ENCODE measurements around the gene SLC5A11. TPM values are rescaled to one million over a fixed set of nuclear protein-coding genes. Genes with fewer than 3 reads are reported as not detected.

Gene SLC5A11
- total RNA-seq, 1 experiment from 2014 or later = not detected

GRCh38 chr16:24939224-24939623 is 93.5 kb downstream of the SLC5A11 start (continued):
- TF ChIP-seq ZNF425 (CRISPR knock-in tag; conservative IDR thresholded peaks at IDR 0.05) (no peak), ELF4 (CRISPR knock-in tag; IDR thresholded peaks at IDR 0.05; ENCODE audit: low read depth) (no peak), TP53 (CRISPR knock-in tag; IDR thresholded peaks at IDR 0.05) (no peak), JAZF1 (CRISPR knock-in tag; IDR thresholded peaks at IDR 0.05) (no peak), MXD4 (CRISPR knock-in tag; IDR thresholded peaks at IDR 0.05; ENCODE audit: borderline replicate concordance) (no peak), ZMAT4 (CRISPR knock-in tag; IDR thresholded peaks at IDR 0.05) (no peak)
- TF ChIP-seq, protein P1, sequence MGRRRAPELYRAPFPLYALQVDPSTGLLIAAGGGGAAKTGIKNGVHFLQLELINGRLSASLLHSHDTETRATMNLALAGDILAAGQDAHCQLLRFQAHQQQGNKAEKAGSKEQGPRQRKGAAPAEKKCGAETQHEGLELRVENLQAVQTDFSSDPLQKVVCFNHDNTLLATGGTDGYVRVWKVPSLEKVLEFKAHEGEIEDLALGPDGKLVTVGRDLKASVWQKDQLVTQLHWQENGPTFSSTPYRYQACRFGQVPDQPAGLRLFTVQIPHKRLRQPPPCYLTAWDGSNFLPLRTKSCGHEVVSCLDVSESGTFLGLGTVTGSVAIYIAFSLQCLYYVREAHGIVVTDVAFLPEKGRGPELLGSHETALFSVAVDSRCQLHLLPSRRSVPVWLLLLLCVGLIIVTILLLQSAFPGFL (CRISPR knock-in tag; IDR thresholded peaks at IDR 0.05; ENCODE audit: borderline replicate concordance) = no peak
- TF ChIP-seq, protein P2, sequence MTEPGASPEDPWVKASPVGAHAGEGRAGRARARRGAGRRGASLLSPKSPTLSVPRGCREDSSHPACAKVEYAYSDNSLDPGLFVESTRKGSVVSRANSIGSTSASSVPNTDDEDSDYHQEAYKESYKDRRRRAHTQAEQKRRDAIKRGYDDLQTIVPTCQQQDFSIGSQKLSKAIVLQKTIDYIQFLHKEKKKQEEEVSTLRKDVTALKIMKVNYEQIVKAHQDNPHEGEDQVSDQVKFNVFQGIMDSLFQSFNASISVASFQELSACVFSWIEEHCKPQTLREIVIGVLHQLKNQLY (CRISPR knock-in tag; IDR thresholded peaks at IDR 0.05) = no peak

DNA sequence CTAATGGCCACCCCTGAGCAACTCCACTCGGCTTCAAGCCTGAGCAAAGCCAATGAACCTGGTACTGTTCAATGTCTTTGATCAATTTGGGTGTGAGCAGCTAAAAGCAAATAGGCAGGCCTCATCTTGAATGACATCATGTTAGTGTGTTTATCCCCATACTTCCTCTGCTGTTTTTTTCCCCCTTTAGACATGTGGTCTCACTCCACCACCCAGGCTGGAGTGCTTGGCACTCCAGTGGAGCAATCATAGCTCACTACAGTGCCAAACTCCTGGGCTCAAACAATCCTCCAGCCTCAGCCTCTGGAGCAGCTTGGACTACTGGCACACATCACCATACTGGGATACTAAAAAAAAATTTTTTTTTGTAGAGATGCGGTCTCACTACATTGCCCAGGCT is 94.0 kb downstream of the SLC5A11 start:
- Mint-ChIP-seq H3K27ac (no peak overlapping the region), H3K4me1 (no peaks in the 10 kb centered on the region), H3K27me3 (ENCODE audit: low read depth) (no peaks in the 10 kb centered on the region), H3K4me3 (no peak overlapping the region), H3K9me3 (no peaks in the 10 kb centered on the region), H3K36me3 (peaks cover 37% of the 10 kb centered on the region)
- ChIA-PET POLR2A (no interaction called here), CTCF (no interaction called here)
- DNase-seq (ENCODE audit: low spot score) = no peak
- no peak for ATAC-seq
- no peak for TF ChIP-seq OVOL2 (CRISPR knock-in tag; IDR thresholded peaks at IDR 0.05; ENCODE audit: borderline replicate concordance)
- TF ChIP-seq, protein P3, sequence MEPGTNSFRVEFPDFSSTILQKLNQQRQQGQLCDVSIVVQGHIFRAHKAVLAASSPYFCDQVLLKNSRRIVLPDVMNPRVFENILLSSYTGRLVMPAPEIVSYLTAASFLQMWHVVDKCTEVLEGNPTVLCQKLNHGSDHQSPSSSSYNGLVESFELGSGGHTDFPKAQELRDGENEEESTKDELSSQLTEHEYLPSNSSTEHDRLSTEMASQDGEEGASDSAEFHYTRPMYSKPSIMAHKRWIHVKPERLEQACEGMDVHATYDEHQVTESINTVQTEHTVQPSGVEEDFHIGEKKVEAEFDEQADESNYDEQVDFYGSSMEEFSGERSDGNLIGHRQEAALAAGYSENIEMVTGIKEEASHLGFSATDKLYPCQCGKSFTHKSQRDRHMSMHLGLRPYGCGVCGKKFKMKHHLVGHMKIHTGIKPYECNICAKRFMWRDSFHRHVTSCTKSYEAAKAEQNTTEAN (CRISPR knock-in tag; IDR thresholded peaks at IDR 0.05) = no peak
- TF ChIP-seq ATF1 (CRISPR knock-in tag; IDR thresholded peaks at IDR 0.05) = no peak
- TF ChIP-seq, protein P4, sequence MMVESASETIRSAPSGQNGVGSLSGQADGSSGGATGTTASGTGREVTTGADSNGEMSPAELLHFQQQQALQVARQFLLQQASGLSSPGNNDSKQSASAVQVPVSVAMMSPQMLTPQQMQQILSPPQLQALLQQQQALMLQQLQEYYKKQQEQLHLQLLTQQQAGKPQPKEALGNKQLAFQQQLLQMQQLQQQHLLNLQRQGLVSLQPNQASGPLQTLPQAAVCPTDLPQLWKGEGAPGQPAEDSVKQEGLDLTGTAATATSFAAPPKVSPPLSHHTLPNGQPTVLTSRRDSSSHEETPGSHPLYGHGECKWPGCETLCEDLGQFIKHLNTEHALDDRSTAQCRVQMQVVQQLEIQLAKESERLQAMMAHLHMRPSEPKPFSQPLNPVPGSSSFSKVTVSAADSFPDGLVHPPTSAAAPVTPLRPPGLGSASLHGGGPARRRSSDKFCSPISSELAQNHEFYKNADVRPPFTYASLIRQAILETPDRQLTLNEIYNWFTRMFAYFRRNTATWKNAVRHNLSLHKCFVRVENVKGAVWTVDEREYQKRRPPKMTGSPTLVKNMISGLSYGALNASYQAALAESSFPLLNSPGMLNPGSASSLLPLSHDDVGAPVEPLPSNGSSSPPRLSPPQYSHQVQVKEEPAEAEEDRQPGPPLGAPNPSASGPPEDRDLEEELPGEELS (CRISPR knock-in tag; IDR thresholded peaks at IDR 0.05) = no peak
- no peak for TF ChIP-seq PRRX2 (CRISPR knock-in tag; IDR thresholded peaks at IDR 0.05)
- TF ChIP-seq ZNF121 (CRISPR knock-in tag; IDR thresholded peaks at IDR 0.05) = no peak
- no peak for TF ChIP-seq ATF6 (CRISPR knock-in tag; IDR thresholded peaks at IDR 0.05)
- TF ChIP-seq TEAD4 (CRISPR knock-in tag; IDR thresholded peaks at IDR 0.05) = no peak
- TF ChIP-seq FOXK1 (CRISPR knock-in tag; IDR thresholded peaks at IDR 0.05) = no peak
- TF ChIP-seq TEAD1 (CRISPR knock-in tag; IDR thresholded peaks at IDR 0.05) = no peak
- no peak for TF ChIP-seq CREB1 (CRISPR knock-in tag; IDR thresholded peaks at IDR 0.05)
- TF ChIP-seq, protein P5, sequence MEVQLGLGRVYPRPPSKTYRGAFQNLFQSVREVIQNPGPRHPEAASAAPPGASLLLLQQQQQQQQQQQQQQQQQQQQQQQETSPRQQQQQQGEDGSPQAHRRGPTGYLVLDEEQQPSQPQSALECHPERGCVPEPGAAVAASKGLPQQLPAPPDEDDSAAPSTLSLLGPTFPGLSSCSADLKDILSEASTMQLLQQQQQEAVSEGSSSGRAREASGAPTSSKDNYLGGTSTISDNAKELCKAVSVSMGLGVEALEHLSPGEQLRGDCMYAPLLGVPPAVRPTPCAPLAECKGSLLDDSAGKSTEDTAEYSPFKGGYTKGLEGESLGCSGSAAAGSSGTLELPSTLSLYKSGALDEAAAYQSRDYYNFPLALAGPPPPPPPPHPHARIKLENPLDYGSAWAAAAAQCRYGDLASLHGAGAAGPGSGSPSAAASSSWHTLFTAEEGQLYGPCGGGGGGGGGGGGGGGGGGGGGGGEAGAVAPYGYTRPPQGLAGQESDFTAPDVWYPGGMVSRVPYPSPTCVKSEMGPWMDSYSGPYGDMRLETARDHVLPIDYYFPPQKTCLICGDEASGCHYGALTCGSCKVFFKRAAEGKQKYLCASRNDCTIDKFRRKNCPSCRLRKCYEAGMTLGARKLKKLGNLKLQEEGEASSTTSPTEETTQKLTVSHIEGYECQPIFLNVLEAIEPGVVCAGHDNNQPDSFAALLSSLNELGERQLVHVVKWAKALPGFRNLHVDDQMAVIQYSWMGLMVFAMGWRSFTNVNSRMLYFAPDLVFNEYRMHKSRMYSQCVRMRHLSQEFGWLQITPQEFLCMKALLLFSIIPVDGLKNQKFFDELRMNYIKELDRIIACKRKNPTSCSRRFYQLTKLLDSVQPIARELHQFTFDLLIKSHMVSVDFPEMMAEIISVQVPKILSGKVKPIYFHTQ (CRISPR knock-in tag; IDR thresholded peaks at IDR 0.05) = no peak
- TF ChIP-seq ZNF138 (CRISPR knock-in tag; conservative IDR thresholded peaks at IDR 0.05) = no peak

All from WTC11 (cell line).